Coronary artery (tissue), 2 donors: Measurements from ENCODE around the gene TMEM131.

Experiments used
- DNase-seq: peaks from one replicate; pipeline ENCODE4 v3.0.0-alpha.2; 2017; ENCODE audit warnings: low spot score
- H3K27ac ChIP-seq, 2 donors: fragments of 200-600 bp; sonication (generic); one replicate each; pipeline ENCODE4 v1.5.1; 2016 to 2019
- H3K4me3 ChIP-seq: fragments of 200-600 bp; sonication (generic); 2 replicates; pipeline ENCODE4 v1.5.1; 2016; ENCODE audit warnings: mild to moderate bottlenecking, moderate library complexity
- CTCF ChIP-seq: fragments of 200-600 bp; sonication (generic); IDR thresholded peaks from one replicate; pipeline ENCODE4 v1.5.1; 2019; ENCODE audit warnings: antibody characterized with exemption

Gene TMEM131

GRCh38 chr2:97720746-97721145, 275.0 kb downstream of the TMEM131 start:
- H3K4me3 ChIP-seq: no peak overlapping the region
- H3K27ac ChIP-seq: no peak overlapping the region
- TF ChIP-seq CTCF: no peak
- no peak for DNase-seq

- Histone ChIP-seq H3K4me3 (no peak overlapping the region), H3K27ac (no peak overlapping the region)
- no peak for TF ChIP-seq CTCF
- DNase-seq: no peak
These were observed 276.2 kb downstream of the TMEM131 start for GRCh38 chr2:97719362-97720155.

GRCh38 chr2:97718942-97719341, 276.8 kb downstream of the TMEM131 start:
- DNase-seq: no peak
- no peak for TF ChIP-seq CTCF
- no peak overlapping the region for H3K4me3 ChIP-seq
- no peak overlapping the region for H3K27ac ChIP-seq

- no peak for DNase-seq
- no peak overlapping the region for H3K27ac ChIP-seq
- H3K4me3 ChIP-seq: no peak overlapping the region
- TF ChIP-seq CTCF: no peak
These were observed 277.5 kb downstream of the TMEM131 start for GRCh38 chr2:97718051-97718882.

- no peak for DNase-seq
- H3K4me3 ChIP-seq: no peak overlapping the region
- no peak overlapping the region for H3K27ac ChIP-seq
- no peak for TF ChIP-seq CTCF
These were observed 278.1 kb downstream of the TMEM131 start for GRCh38 chr2:97717613-97717995.

- Histone ChIP-seq H3K4me3 (no peak overlapping the region), H3K27ac (no peak overlapping the region)
- no peak for DNase-seq
- no peak for TF ChIP-seq CTCF
These were observed 278.8 kb downstream of the TMEM131 start for GRCh38 chr2:97716695-97717612.
